Measurements from ENCODE around the gene CRTC1.

DNA sequence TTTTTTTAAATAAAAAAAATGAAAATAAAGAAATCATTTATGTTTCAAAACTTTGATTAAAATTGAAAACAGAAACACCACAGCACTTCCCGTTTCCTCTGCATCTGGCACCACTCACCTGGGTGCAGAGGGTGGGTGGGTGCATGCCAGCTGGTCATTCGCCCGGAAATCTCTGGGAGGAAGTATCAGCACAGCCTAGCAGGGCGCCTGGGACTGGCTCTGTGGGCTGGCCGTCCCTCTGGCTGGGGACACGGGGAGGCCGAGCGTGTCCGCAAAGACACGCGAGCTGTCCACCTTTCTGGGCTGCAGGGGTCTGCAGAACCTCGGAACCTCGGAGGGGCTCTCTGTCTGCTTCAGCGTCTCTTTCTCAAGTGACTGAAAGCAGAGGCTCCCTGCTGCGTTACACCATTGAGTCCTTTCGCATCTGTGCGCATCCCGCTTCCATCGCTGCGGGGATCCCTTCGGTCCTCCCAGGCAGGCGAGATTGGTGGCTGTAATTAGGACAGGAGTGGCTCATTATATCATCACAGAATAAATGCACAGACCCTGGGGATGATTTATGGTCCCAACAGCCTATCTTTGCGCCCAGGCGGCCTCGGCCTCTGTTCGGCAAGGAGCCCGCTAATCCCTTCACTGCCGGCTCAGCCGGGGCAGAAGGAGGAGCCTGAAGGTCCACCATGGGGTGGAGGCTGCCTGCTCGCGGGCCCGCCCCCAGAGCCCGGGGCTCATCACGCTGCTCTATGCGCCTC is 17.2 kb downstream of the CRTC1 start:
- no peak for TF ChIP-seq GATA2 (IDR thresholded peaks at IDR 0.05; ENCODE audit: low read depth, low read length)
- TF ChIP-seq GATA3 (IDR thresholded peaks at IDR 0.05; ENCODE audit: low read depth, low read length) = no peak
